IMR-90 (cell line): ENCODE data around the gene DCUN1D2. TPM values are rescaled to one million over a fixed set of nuclear protein-coding genes. Genes with fewer than 3 reads are reported as not detected.

ENCODE experiments used
- ATAC-seq: fragments of 200-7000 bp; cut with Tn5 transposase; 2 replicates; pipeline ENCODE4 v1.9.1; 2020; ENCODE audit warnings: low read depth, mild to moderate bottlenecking, moderate library complexity
- BruUV-seq: library from RNA; stranded (reverse); fragments of 400-500 nt; replicated peaks from 2 replicates; lab custom pipeline; 2021; lab: Mats Ljungman, UMichigan
- CTCF ChIA-PET: fragments of 300-600 bp; formaldehyde crosslinking; extraction: SDS; loops from one replicate; lab custom pipeline; 2021; ENCODE audit warnings: antibody characterized with exemption; lab: Yijun Ruan, JAX
- POLR2A ChIA-PET: fragments of 300-600 bp; sonication (Branson Sonifier 250); formaldehyde crosslinking; loops from one replicate; lab custom pipeline; 2022; ENCODE audit warnings: antibody characterized with exemption; ENCODE audit not compliant: unreplicated experiment; lab: Charles Lee
- DNase-seq: peaks from one replicate; pipeline ENCODE4 v3.0.0; 2013
- H2AFZ ChIP-seq: replicated peaks from 2 replicates; pipeline ENCODE3; 2013; ENCODE audit warnings: low read length, mild to moderate bottlenecking; ENCODE audit not compliant: poor library complexity
- H2AK5ac ChIP-seq: 2 replicates; pipeline ENCODE4 v1.6.1; 2013; ENCODE audit warnings: low read depth, low read length, inconsistent platforms
- H2AK9ac ChIP-seq: replicated peaks from 2 replicates; pipeline ENCODE3; 2013; ENCODE audit warnings: mild to moderate bottlenecking, low read depth, low read length, moderate library complexity; ENCODE audit not compliant: poor library complexity
- H2BK120ac ChIP-seq: 2 replicates; pipeline ENCODE4 v1.6.1; 2013; ENCODE audit warnings: low read depth, low read length, inconsistent platforms
- H2BK15ac ChIP-seq: 3 replicates; pipeline ENCODE4 v1.6.1; 2013; ENCODE audit warnings: low read depth, low read length, inconsistent platforms
- H2BK20ac ChIP-seq: 2 replicates; pipeline ENCODE4 v1.6.1; 2013; ENCODE audit warnings: low read depth, mild to moderate bottlenecking, inconsistent platforms, low read length, moderate library complexity
- H2BK5ac ChIP-seq: 2 replicates; pipeline ENCODE4 v1.6.1; 2013; ENCODE audit warnings: mild to moderate bottlenecking, low read depth, low read length, inconsistent platforms; ENCODE audit not compliant: poor library complexity, severe bottlenecking
- H3K14ac ChIP-seq: replicated peaks from 2 replicates; pipeline ENCODE4 v1.6.1; 2013; ENCODE audit warnings: low read depth, low read length, inconsistent platforms
- H3K18ac ChIP-seq: 2 replicates; pipeline ENCODE4 v1.6.1; 2013; ENCODE audit warnings: low read depth, low read length, control low read depth
- H3K23ac ChIP-seq: 2 replicates; pipeline ENCODE4 v1.6.1; 2013; ENCODE audit warnings: low read depth, low read length, inconsistent platforms
- H3K27ac ChIP-seq: 2 replicates; pipeline ENCODE4 v1.5.1; 2013; ENCODE audit warnings: mild to moderate bottlenecking, control low read depth, low read length; ENCODE audit not compliant: insufficient read depth
- H3K27me3 ChIP-seq: 2 replicates; pipeline ENCODE4 v1.6.1; 2013; ENCODE audit warnings: low read length; ENCODE audit not compliant: control insufficient read depth, insufficient read depth
- H3K36me3 ChIP-seq: 2 replicates; pipeline ENCODE4 v1.6.1; 2013; ENCODE audit warnings: low read length, mixed read lengths; ENCODE audit not compliant: control insufficient read depth, insufficient read depth
- H3K4ac ChIP-seq: 2 replicates; pipeline ENCODE4 v1.6.1; 2013; ENCODE audit warnings: low read depth, low read length, inconsistent platforms
- H3K4me1 ChIP-seq: 2 replicates; pipeline ENCODE4 v1.6.1; 2013; ENCODE audit warnings: low read length, mixed read lengths; ENCODE audit not compliant: control insufficient read depth, insufficient read depth
- H3K4me2 ChIP-seq: 2 replicates; pipeline ENCODE4 v1.6.1; 2013; ENCODE audit warnings: low read depth, mild to moderate bottlenecking, control low read depth, low read length, moderate library complexity
- H3K4me3 ChIP-seq: 2 replicates; pipeline ENCODE4 v1.5.1; 2013; ENCODE audit warnings: low read depth, mild to moderate bottlenecking, control low read depth, low read length, moderate library complexity; ENCODE audit not compliant: insufficient read depth
- H3K56ac ChIP-seq: 2 replicates; pipeline ENCODE4 v1.6.1; 2013; ENCODE audit warnings: low read length, inconsistent platforms; ENCODE audit not compliant: insufficient read depth; ENCODE audit errors: extremely low read depth
- H3K79me1 ChIP-seq, 2 experiments: 2 replicates each; pipeline ENCODE4 v1.6.1; 2013; ENCODE audit warnings: low read length in 2 of 2, inconsistent platforms in 1 of 2, low read depth in 1 of 2
- H3K9ac ChIP-seq: 2 replicates; pipeline ENCODE4 v1.6.1; 2013; ENCODE audit warnings: low read depth, low read length, control low read depth
- H3K9me1 ChIP-seq: 2 replicates; pipeline ENCODE4 v1.6.1; 2013; ENCODE audit warnings: low read length, inconsistent platforms; ENCODE audit not compliant: insufficient read depth
- H3K9me3 ChIP-seq: 2 replicates; pipeline ENCODE4 v1.6.1; 2013; ENCODE audit warnings: low read length; ENCODE audit not compliant: control insufficient read depth, insufficient read depth
- H4K20me1 ChIP-seq: 2 replicates; pipeline ENCODE4 v1.6.1; 2013; ENCODE audit warnings: low read length, inconsistent platforms; ENCODE audit not compliant: insufficient read depth
- H4K5ac ChIP-seq: 2 replicates; pipeline ENCODE4 v1.6.1; 2013; ENCODE audit warnings: mild to moderate bottlenecking, low read depth, low read length, control low read depth
- H4K8ac ChIP-seq, 2 experiments: 2 replicates each; pipeline ENCODE4 v1.6.1; 2013; ENCODE audit warnings: low read depth in 2 of 2, low read length in 2 of 2, control low read depth in 1 of 2, inconsistent platforms in 1 of 2
- H4K91ac ChIP-seq: 2 replicates; pipeline ENCODE4 v1.6.1; 2013; ENCODE audit warnings: low read depth, low read length, inconsistent platforms; ENCODE audit not compliant: insufficient read depth
- BHLHE40 ChIP-seq: fragments of 150-350 bp; IDR thresholded peaks from 2 replicates; pipeline ENCODE4 v1.6.1; 2016; ENCODE audit warnings: mild to moderate bottlenecking, low read depth, low read length
- CEBPB ChIP-seq: IDR thresholded peaks from 2 replicates; pipeline ENCODE4 v1.6.1; 2012; ENCODE audit warnings: low read depth, low read length, improper control_type of control experiment
- CHD1 ChIP-seq: IDR thresholded peaks from 2 replicates; pipeline ENCODE4 v1.6.1; 2012; ENCODE audit warnings: low read depth, low read length, improper control_type of control experiment
- FOS ChIP-seq: fragments of 150-350 bp; IDR thresholded peaks from 2 replicates; pipeline ENCODE4 v1.6.1; 2016; ENCODE audit warnings: low read depth, low read length
- MAFK ChIP-seq: IDR thresholded peaks from 2 replicates; pipeline ENCODE4 v1.6.1; 2012; ENCODE audit warnings: low read depth, low read length, improper control_type of control experiment
- MAZ ChIP-seq: IDR thresholded peaks from 2 replicates; pipeline ENCODE4 v1.6.1; 2012; ENCODE audit warnings: low read depth, mild to moderate bottlenecking, low read length, improper control_type of control experiment, moderate library complexity, borderline replicate concordance
- MXI1 ChIP-seq: IDR thresholded peaks from 2 replicates; pipeline ENCODE4 v1.6.1; 2012; ENCODE audit warnings: low read depth, mild to moderate bottlenecking, low read length, moderate library complexity, borderline replicate concordance
- NFE2L2 ChIP-seq: fragments of 150-350 bp; IDR thresholded peaks from 2 replicates; pipeline ENCODE4 v1.6.1; 2016; ENCODE audit warnings: low read depth, mild to moderate bottlenecking, low read length
- RAD21 ChIP-seq: IDR thresholded peaks from 2 replicates; pipeline ENCODE4 v1.6.1; 2012; ENCODE audit warnings: low read length, improper control_type of control experiment
- RFX5 ChIP-seq: IDR thresholded peaks from 2 replicates; pipeline ENCODE4 v1.8.0; 2012; ENCODE audit warnings: low read depth, mild to moderate bottlenecking, low read length, moderate library complexity
- SMC3 ChIP-seq: fragments of 150-350 bp; IDR thresholded peaks from 2 replicates; pipeline ENCODE4 v1.6.1; 2016; ENCODE audit warnings: low read depth, mild to moderate bottlenecking, antibody characterized with exemption, low read length, moderate library complexity
- USF2 ChIP-seq: fragments of 150-350 bp; IDR thresholded peaks from 2 replicates; pipeline ENCODE4 v1.6.1; 2017; ENCODE audit warnings: mild to moderate bottlenecking, antibody characterized with exemption, low read length, low read depth
- WGBS, 2 experiments: methylation state at CpG; one replicate each; pipeline versions ENCODE4 v1.1.5 to v1.1.7; 2013; ENCODE audit warnings: missing lambda C conversion rate in 2 of 2; ENCODE audit not compliant: insufficient read length in 1 of 2; ENCODE audit errors: extremely low coverage in 2 of 2; 5-methylcytosine and 5-hydroxymethylcytosine counted together
- dilution Hi-C: fragments of 300-500 bp; cut with HindIII; formaldehyde crosslinking; loops from one replicate; pipeline ENCODE4 v1.14.3; 2018; ENCODE audit warnings: low sequenced_read_pairs; ENCODE audit not compliant: unreplicated experiment
- in situ Hi-C: fragments of 300-500 bp; cut with MboI; formaldehyde crosslinking; loops from 3 replicates; pipeline ENCODE4 v1.14.3; 2019; ENCODE audit warnings: low sequenced_read_pairs, inconsistent platforms, mixed read lengths
- intact Hi-C: fragments of 100-400 bp; cut with micrococcal nuclease; formaldehyde crosslinking; loops from 2 replicates; pipeline ENCODE4 v1.10.0; 2022
- polyA plus RNA-seq, 3 experiments: library from polyadenylated mRNA; depleted of rRNA; stranded (reverse); fragments of >200 nt; gene quantifications; 2 replicates each; pipeline ENCODE4 v1.2.3, GENCODE V29; 2012; ENCODE audit warnings: low replicate concordance in 1 of 3
- total RNA-seq: library from RNA; depleted of rRNA; stranded (reverse); fragments of >200 nt; gene quantifications from 2 replicates; pipeline ENCODE4 v1.2.3, GENCODE V29; 2012
- TF ChIP-seq, protein P1 (sequence below): conservative IDR thresholded peaks from 2 replicates; pipeline ENCODE4 v1.5.1; 2012; ENCODE audit warnings: mild to moderate bottlenecking, low read depth, low read length, improper control_type of control experiment
- TF ChIP-seq, protein P2 (sequence below): fragments of 150-350 bp; IDR thresholded peaks from 2 replicates; pipeline ENCODE4 v1.6.1; 2016; ENCODE audit warnings: low read depth, mild to moderate bottlenecking, low read length, moderate library complexity, borderline replicate concordance

DCUN1D2 gene
- total and polyA plus RNA-seq, 2 of the 4 experiments (the other 2 are of a cell fraction) = 8.1 to 11.5 TPM

DNA sequence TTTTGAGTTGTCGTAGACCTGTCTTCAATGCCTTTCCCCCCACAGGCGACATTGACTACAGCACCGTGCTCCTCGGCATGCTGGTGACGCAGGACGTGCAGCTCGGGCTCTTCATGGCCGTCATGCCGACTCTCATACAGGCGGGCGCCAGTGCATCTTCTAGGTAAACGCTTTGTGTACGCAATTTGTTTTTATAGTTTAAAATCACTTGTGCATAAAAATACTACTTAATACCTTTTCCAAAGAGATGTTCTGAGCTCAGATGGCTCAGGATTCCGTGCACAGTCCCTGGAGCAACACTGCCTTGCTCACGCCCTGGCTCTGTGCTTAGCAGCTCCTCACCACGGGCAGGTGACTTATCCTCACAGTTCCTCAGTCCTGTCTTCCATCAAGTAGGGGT lies 30.1 kb upstream of the DCUN1D2 start:
- WGBS, 2 experiments = no CpG with 5 or more reads among the region's 16 CpGs
- in situ Hi-C loops = no loop called here
- BruUV-seq = no TSS peak

More for the DNA sequence above, 30.1 kb upstream of the DCUN1D2 start:
- peaks cover 25% of the 10 kb centered on the region for H3K9me1 ChIP-seq
- H3K9me3 ChIP-seq = no peaks in the 10 kb centered on the region
- H4K8ac ChIP-seq = no peak overlapping the region
- H2BK120ac ChIP-seq = no peak overlapping the region
- dilution Hi-C loops (no loop called here), intact Hi-C loops (no loop called here)
- CTCF ChIA-PET = no interaction called here
- H2AK9ac ChIP-seq = no peak overlapping the region
- no peak overlapping the region for H2AFZ ChIP-seq
- no peak overlapping the region for H2BK15ac ChIP-seq
- no peaks in the 10 kb centered on the region for H3K27me3 ChIP-seq
- no peak overlapping the region for H3K14ac ChIP-seq
- no peak overlapping the region for H3K9ac ChIP-seq
- no peak overlapping the region for H3K18ac ChIP-seq
- H2BK5ac ChIP-seq = no peak overlapping the region
- H3K27ac ChIP-seq = no peak overlapping the region
- H2BK20ac ChIP-seq = no peak overlapping the region
- no peak for TF ChIP-seq MXI1
- TF ChIP-seq BHLHE40 = no peak
- TF ChIP-seq RFX5 = no peak
- no peak for TF ChIP-seq RAD21
- no peak for TF ChIP-seq USF2
- no peak for TF ChIP-seq CEBPB
- TF ChIP-seq CHD1 = no peak
- TF ChIP-seq, protein P1, sequence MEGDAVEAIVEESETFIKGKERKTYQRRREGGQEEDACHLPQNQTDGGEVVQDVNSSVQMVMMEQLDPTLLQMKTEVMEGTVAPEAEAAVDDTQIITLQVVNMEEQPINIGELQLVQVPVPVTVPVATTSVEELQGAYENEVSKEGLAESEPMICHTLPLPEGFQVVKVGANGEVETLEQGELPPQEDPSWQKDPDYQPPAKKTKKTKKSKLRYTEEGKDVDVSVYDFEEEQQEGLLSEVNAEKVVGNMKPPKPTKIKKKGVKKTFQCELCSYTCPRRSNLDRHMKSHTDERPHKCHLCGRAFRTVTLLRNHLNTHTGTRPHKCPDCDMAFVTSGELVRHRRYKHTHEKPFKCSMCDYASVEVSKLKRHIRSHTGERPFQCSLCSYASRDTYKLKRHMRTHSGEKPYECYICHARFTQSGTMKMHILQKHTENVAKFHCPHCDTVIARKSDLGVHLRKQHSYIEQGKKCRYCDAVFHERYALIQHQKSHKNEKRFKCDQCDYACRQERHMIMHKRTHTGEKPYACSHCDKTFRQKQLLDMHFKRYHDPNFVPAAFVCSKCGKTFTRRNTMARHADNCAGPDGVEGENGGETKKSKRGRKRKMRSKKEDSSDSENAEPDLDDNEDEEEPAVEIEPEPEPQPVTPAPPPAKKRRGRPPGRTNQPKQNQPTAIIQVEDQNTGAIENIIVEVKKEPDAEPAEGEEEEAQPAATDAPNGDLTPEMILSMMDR = no peak
- TF ChIP-seq MAFK = no peak
- no peak for TF ChIP-seq FOS
- TF ChIP-seq NFE2L2 = no peak
- no peak for TF ChIP-seq MAZ
- TF ChIP-seq, protein P2, sequence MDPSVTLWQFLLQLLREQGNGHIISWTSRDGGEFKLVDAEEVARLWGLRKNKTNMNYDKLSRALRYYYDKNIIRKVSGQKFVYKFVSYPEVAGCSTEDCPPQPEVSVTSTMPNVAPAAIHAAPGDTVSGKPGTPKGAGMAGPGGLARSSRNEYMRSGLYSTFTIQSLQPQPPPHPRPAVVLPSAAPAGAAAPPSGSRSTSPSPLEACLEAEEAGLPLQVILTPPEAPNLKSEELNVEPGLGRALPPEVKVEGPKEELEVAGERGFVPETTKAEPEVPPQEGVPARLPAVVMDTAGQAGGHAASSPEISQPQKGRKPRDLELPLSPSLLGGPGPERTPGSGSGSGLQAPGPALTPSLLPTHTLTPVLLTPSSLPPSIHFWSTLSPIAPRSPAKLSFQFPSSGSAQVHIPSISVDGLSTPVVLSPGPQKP = no peak
- no peak for TF ChIP-seq SMC3
- no peak overlapping the region for H3K4ac ChIP-seq
- POLR2A ChIA-PET = no interaction called here
- peaks cover 5% of the 10 kb centered on the region; the same call in 1 of the 2 replicates for H3K4me1 ChIP-seq
- no peak overlapping the region for H2AK5ac ChIP-seq
- no peak overlapping the region for H3K4me2 ChIP-seq
- H3K56ac ChIP-seq = no peak overlapping the region
- H4K5ac ChIP-seq = no peak overlapping the region
- no peak for ATAC-seq
- DNase-seq = no peak
- H4K20me1 ChIP-seq = peaks cover 33% of the 10 kb centered on the region; the same call in 1 of the 2 replicates
- H4K91ac ChIP-seq = no peak overlapping the region
- peaks cover 43% of the 10 kb centered on the region for H3K36me3 ChIP-seq
- H3K79me1 ChIP-seq = peaks cover 34 to 53% of the 10 kb centered on the region in 2 experiments
- H3K23ac ChIP-seq = no peak overlapping the region
- H3K4me3 ChIP-seq = no peak overlapping the region
